Panc1 (cell line): ENCODE measurements around the gene TPST2. TPM values are rescaled to one million over a fixed set of nuclear protein-coding genes. Genes with fewer than 3 reads are reported as not detected.

Experiments
- ATAC-seq: fragments of 200-7000 bp; cut with Tn5 transposase; 2 replicates; pipeline ENCODE4 v1.9.1; 2020; ENCODE audit warnings: mild to moderate bottlenecking, moderate library complexity
- BruUV-seq: library from RNA; stranded (reverse); fragments of 400-500 nt; replicated peaks from 2 replicates; lab custom pipeline; 2021; lab: Mats Ljungman, UMichigan
- CTCF ChIA-PET: fragments of 300-600 bp; sonication (Branson Sonifier 250); formaldehyde crosslinking; loops from one replicate; lab custom pipeline; 2022; ENCODE audit warnings: antibody characterized with exemption; lab: Charles Lee
- POLR2A ChIA-PET: fragments of 300-600 bp; sonication (Branson Sonifier 250); formaldehyde crosslinking; loops from one replicate; lab custom pipeline; 2022; ENCODE audit warnings: antibody characterized with exemption; lab: Charles Lee
- DNase-seq: peaks from one replicate; pipeline ENCODE4 v3.0.0-alpha.2; 2010; ENCODE audit warnings: low read depth, low spot score
- H3K27ac ChIP-seq: 2 replicates; pipeline ENCODE4 v1.5.1; 2011; ENCODE audit warnings: mild to moderate bottlenecking, low read length, inconsistent platforms
- H3K27me3 ChIP-seq: fragments of 200-500 bp; sonication (Bioruptor generic); 2 replicates; pipeline ENCODE4 v1.6.0; 2014; ENCODE audit warnings: low read length, inconsistent platforms; ENCODE audit not compliant: control insufficient read depth, insufficient read depth
- H3K36me3 ChIP-seq: fragments of 200-500 bp; sonication (Bioruptor generic); 2 replicates; pipeline ENCODE4 v1.5.1; 2014; ENCODE audit warnings: inconsistent platforms, mild to moderate bottlenecking, low read length, moderate library complexity; ENCODE audit not compliant: control insufficient read depth, insufficient read depth
- H3K4me1 ChIP-seq: 2 replicates; pipeline ENCODE4 v1.5.1; 2011; ENCODE audit warnings: inconsistent platforms, mild to moderate bottlenecking, low read length, moderate library complexity; ENCODE audit not compliant: control insufficient read depth, insufficient read depth
- H3K4me3 ChIP-seq, 2 experiments: 2 replicates each; pipeline ENCODE4 v1.5.1; 2011 to 2012; ENCODE audit warnings: low read depth in 2 of 2, low read length in 2 of 2, mild to moderate bottlenecking in 2 of 2, inconsistent platforms in 1 of 2, moderate library complexity in 1 of 2
- H3K9me3 ChIP-seq: fragments of 200-500 bp; sonication (Bioruptor generic); 2 replicates; pipeline ENCODE4 v1.5.1; 2014; ENCODE audit warnings: low read depth, mild to moderate bottlenecking, inconsistent platforms, low read length, moderate library complexity; ENCODE audit not compliant: control insufficient read depth, insufficient read depth
- POLR2AphosphoS5 ChIP-seq: IDR thresholded peaks from 2 replicates; pipeline ENCODE4 v1.6.1; 2012; ENCODE audit warnings: mild to moderate bottlenecking, low read depth, low read length, moderate library complexity
- SIN3A ChIP-seq: IDR thresholded peaks from 2 replicates; pipeline ENCODE4 v1.6.1; 2012; ENCODE audit warnings: low read depth, mild to moderate bottlenecking, low read length, moderate library complexity, borderline replicate concordance; ENCODE audit not compliant: insufficient read depth
- TCF7L2 ChIP-seq: IDR thresholded peaks from 2 replicates; pipeline ENCODE4 v1.6.1; 2011; ENCODE audit warnings: mild to moderate bottlenecking, low read depth, low read length, inconsistent platforms
- in situ Hi-C: cut with HindIII; loops from 2 replicates; pipeline ENCODE4 v1.10.0; 2016; ENCODE audit warnings: low sequenced_read_pairs, low pct_unique_long_range_greater_than_20kb
- intact Hi-C: fragments of 100-400 bp; cut with micrococcal nuclease; formaldehyde crosslinking; loops from one replicate; pipeline ENCODE4 v1.10.0; 2022; ENCODE audit not compliant: unreplicated experiment
- total RNA-seq: library from RNA; stranded (reverse); gene quantifications from one replicate; pipeline ENCODE4 v1.2.1, GENCODE V29; 2021; ENCODE audit not compliant: unreplicated experiment
- TF ChIP-seq, protein P1 (sequence below), 2 experiments: IDR thresholded peaks; 2 replicates each; pipeline ENCODE4 v1.6.1; 2011 to 2012; ENCODE audit warnings: low read depth in 2 of 2, control low read depth in 1 of 2, low read length in 1 of 2, mild to moderate bottlenecking in 1 of 2, moderate library complexity in 1 of 2; ENCODE audit not compliant: insufficient read depth in 1 of 2
- TF ChIP-seq, protein P2 (sequence below): fragments of 450-650 bp; IDR thresholded peaks from 2 replicates; pipeline ENCODE4 v1.5.1; 2017; ENCODE audit warnings: mild to moderate bottlenecking

The TPST2 gene
- total RNA-seq, 1 experiment from 2014 or later: 7.1 TPM

DNA sequence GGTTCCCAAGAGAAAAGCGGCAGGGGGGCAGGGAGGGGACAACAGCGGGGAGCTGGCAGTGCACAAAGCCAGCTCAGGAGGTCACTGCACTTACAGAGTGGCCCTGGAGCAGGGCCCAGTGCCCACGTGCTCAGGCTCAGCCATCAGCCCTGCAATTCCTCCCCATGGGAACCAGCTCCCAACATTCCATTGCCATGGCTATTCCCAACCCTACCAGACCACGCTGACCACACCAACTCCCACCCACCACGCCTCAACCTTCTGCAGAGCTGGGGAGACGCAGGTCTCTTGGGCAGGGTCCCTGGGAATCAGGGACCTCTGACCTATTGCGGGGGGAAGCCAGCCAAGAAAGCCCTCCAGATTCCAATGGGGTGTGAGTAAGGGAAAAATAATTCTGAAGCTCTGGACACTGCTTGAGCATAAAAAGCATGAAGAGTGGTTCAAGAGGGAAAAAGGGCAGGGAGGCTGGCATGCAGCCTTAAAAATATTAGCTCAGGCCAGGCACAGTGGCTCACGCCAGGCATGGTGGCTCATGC lies 39.4 kb downstream of the TPST2 start:
- BruUV-seq: no TSS peak
- DNase-seq (no peak), ATAC-seq (no peak)
- intact Hi-C loops: no loop called here
- no peaks in the 10 kb centered on the region for H3K36me3 ChIP-seq
- CTCF ChIA-PET: no interaction called here
- no peak overlapping the region for H3K27ac ChIP-seq
- POLR2A ChIA-PET: no interaction called here
- TF ChIP-seq, protein P1, sequence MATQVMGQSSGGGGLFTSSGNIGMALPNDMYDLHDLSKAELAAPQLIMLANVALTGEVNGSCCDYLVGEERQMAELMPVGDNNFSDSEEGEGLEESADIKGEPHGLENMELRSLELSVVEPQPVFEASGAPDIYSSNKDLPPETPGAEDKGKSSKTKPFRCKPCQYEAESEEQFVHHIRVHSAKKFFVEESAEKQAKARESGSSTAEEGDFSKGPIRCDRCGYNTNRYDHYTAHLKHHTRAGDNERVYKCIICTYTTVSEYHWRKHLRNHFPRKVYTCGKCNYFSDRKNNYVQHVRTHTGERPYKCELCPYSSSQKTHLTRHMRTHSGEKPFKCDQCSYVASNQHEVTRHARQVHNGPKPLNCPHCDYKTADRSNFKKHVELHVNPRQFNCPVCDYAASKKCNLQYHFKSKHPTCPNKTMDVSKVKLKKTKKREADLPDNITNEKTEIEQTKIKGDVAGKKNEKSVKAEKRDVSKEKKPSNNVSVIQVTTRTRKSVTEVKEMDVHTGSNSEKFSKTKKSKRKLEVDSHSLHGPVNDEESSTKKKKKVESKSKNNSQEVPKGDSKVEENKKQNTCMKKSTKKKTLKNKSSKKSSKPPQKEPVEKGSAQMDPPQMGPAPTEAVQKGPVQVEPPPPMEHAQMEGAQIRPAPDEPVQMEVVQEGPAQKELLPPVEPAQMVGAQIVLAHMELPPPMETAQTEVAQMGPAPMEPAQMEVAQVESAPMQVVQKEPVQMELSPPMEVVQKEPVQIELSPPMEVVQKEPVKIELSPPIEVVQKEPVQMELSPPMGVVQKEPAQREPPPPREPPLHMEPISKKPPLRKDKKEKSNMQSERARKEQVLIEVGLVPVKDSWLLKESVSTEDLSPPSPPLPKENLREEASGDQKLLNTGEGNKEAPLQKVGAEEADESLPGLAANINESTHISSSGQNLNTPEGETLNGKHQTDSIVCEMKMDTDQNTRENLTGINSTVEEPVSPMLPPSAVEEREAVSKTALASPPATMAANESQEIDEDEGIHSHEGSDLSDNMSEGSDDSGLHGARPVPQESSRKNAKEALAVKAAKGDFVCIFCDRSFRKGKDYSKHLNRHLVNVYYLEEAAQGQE (IDR thresholded peaks at IDR 0.05; ENCODE audit: insufficient read depth in 1 of 2, low read depth in 2 of 2, low read length in 1 of 2): no peak
- TF ChIP-seq, protein P2, sequence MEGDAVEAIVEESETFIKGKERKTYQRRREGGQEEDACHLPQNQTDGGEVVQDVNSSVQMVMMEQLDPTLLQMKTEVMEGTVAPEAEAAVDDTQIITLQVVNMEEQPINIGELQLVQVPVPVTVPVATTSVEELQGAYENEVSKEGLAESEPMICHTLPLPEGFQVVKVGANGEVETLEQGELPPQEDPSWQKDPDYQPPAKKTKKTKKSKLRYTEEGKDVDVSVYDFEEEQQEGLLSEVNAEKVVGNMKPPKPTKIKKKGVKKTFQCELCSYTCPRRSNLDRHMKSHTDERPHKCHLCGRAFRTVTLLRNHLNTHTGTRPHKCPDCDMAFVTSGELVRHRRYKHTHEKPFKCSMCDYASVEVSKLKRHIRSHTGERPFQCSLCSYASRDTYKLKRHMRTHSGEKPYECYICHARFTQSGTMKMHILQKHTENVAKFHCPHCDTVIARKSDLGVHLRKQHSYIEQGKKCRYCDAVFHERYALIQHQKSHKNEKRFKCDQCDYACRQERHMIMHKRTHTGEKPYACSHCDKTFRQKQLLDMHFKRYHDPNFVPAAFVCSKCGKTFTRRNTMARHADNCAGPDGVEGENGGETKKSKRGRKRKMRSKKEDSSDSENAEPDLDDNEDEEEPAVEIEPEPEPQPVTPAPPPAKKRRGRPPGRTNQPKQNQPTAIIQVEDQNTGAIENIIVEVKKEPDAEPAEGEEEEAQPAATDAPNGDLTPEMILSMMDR: no peak
- TF ChIP-seq SIN3A: no peak
- TF ChIP-seq TCF7L2: no peak
- TF ChIP-seq POLR2AphosphoS5: no peak
- no peaks in the 10 kb centered on the region for H3K9me3 ChIP-seq
- no peak overlapping the region for H3K4me3 ChIP-seq
- no peaks in the 10 kb centered on the region for H3K27me3 ChIP-seq
- H3K4me1 ChIP-seq: no peaks in the 10 kb centered on the region
- in situ Hi-C loops: no loop called here

DNA sequence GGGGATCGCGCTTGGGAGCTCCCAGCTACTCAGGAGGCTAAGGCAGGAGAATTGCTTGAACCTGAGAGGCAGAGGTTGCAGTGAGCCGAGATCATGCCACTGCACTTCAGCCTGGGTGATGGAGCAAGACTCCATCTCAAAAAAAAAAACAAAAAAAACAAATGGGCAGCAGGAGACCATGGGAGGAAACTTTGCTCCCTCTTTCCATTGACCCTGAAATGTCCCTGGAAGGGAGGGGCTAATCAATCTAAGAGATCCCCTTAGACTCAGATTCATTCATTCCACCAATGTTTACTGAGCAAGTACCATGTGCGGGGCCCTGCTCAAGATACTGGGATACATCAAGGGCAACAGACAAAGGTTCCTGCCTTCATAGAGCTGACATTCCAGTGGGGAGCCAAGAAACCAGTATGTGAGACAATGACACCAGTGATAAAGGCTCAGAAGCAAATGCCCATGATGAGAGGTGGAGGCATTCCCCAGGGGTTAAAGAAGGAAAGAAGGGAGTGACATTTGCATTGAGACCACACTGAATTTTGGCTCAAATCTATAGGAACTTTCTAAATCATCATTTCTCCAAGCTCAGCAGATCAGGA lies 39.9 kb downstream of the TPST2 start:
- intact Hi-C loops (no loop called here), in situ Hi-C loops (no loop called here)
- no peak for DNase-seq
- no peak overlapping the region for H3K4me3 ChIP-seq
- CTCF ChIA-PET: no interaction called here
- no peaks in the 10 kb centered on the region for H3K9me3 ChIP-seq
- no peak for ATAC-seq
- H3K27ac ChIP-seq: no peak overlapping the region
- BruUV-seq: no TSS peak
- no peaks in the 10 kb centered on the region for H3K27me3 ChIP-seq
- no peak for TF ChIP-seq TCF7L2
- TF ChIP-seq POLR2AphosphoS5: no peak
- TF ChIP-seq, protein P1 (IDR thresholded peaks at IDR 0.05; ENCODE audit: insufficient read depth in 1 of 2, low read depth in 2 of 2, low read length in 1 of 2): no peak
- TF ChIP-seq SIN3A: no peak
- TF ChIP-seq, protein P2: no peak
- H3K4me1 ChIP-seq: no peaks in the 10 kb centered on the region
- no peaks in the 10 kb centered on the region for H3K36me3 ChIP-seq
- POLR2A ChIA-PET: interaction anchor here (0.7 kb wide), 1 partner anchor 24 kb away, joined by 3 read pairs; no protein-coding TSS in a partner anchor
